C1 segment of cervical spinal cord (tissue), 14 donors: ENCODE measurements around the gene OPRM1.

Experiments
- DNase-seq, 14 donors: peaks; one replicate each; lab custom pipeline; 2025; lab: John Stamatoyannopoulos, UW

Gene OPRM1

DNA sequence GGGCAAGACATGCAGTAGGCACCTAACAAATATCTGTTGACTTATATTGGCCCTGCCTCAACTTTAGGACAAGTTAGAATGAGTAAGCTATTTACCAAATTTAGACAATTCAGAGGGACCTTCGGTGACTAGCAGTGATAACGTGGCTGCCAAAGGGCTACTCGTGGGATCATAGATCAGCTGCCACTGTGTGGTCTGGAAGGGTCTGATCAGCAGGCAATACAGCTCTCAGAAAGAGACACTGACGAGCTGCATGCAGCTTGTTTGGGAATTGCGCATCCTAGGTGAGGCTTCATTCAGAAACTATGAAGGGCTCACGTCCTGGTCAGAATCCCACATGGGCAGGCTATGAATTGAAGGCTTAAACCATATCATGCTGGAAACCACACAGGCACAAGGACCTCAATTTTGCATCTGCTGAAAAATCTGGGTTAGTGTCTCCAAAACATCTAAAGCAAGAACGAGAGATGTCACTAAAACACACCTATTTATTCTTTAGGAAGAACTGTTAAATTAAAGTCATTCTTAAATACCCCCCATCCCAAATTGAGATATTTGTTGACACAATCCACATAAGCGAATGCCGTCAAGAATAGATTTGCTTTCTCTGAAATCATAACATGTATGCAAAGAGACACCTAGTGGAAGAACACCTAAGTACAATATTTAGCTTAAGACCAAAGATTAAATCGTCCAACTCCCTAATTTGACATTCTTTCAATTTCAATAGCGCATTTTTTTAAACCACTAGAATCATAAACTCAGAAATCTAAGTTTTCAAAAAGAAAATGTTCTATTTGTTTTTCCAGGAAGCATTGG is 238.0 kb downstream of the OPRM1 start:
- DNase-seq = peak in 1 of 14 donors; percentile 54

DNA sequence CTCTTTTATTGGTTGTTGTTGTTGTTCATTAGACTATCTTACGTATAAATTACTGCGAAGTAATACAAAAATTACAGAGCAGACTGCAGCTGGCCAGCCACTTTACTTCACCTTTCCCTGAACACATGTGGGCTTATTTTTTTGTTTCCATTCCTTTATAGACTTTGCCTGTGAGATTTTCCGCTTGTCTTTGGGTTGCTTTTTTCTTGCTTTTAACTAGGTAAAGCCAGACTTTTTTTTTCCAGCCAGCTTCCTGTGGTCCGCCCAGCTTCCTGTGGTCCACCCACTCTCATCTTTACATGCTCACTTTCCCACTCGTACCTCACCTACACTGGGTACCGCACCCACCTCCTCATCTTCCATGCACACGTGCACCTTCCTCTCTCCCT is 238.6 kb downstream of the OPRM1 start:
- no peak for DNase-seq

GRCh38 chr6:154280521-154280920 is 241.5 kb downstream of the OPRM1 start:
- no peak for DNase-seq

- DNase-seq = no peak
Measured at GRCh38 chr6:154284313-154284853, 245.3 kb downstream of the OPRM1 start.

GRCh38 chr6:154285826-154286225 is 246.8 kb downstream of the OPRM1 start:
- DNase-seq = no peak

DNA sequence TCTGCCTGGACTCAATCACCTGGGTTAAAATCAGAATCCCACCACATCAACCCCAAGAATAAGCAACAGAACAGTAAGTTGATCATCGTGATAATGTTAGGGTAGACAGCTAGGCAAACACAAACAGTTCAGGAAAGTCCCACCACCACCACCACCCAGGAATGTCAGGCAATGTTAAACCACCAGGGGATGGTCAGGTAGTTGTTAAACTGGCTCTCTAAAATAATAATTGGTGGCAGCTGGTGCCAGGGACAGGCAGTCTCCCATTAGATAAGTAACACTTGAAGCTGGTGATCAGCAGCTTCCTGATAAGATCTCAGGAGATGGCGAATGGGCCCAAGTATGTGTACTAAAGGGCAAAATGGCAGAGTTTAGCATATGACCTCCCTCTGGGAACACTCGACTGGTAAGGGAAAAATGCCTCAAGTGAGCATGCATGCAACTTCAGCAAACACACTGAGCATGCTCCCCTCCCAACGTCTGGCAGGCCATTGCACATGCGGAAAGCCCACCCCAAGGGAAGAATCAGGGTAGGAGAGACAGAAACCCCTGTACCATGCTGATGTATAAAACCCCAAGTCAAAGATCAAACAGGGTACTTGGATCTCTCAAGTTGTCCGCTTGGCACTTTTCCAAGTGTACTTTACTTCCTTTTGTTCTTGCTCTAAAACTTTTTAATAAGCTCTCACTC is 250.9 kb downstream of the OPRM1 start:
- no peak for DNase-seq

DNA sequence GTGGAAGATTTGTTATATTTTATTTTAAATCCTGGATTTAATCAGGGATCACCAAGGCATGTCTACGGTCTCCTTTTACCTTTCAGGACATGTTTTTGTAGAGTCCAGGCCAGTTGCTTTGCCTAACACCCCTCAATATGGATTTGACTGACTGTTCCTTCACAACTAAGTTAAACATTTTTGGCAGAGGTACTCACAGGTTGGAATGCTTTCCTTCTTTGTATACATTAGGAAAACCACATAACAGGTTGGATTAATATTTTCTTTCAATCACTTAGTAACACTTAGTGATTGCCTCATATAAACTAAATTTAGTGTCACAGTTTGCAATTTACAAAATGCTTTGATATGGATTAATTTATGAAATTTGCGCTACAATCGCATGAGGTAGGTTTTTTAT is 253.0 kb downstream of the OPRM1 start:
- DNase-seq = no peak

- DNase-seq = no peak
Measured at GRCh38 chr6:154292855-154293519, 253.9 kb downstream of the OPRM1 start.

- DNase-seq = no peak
Measured at GRCh38 chr6:154295733-154296132, 256.7 kb downstream of the OPRM1 start.
